ENCODE data around the gene PDE8A.
A peak's percentile ranks its signal among the peaks of the same experiment; 100 is the strongest.

The PDE8A gene

DNA sequence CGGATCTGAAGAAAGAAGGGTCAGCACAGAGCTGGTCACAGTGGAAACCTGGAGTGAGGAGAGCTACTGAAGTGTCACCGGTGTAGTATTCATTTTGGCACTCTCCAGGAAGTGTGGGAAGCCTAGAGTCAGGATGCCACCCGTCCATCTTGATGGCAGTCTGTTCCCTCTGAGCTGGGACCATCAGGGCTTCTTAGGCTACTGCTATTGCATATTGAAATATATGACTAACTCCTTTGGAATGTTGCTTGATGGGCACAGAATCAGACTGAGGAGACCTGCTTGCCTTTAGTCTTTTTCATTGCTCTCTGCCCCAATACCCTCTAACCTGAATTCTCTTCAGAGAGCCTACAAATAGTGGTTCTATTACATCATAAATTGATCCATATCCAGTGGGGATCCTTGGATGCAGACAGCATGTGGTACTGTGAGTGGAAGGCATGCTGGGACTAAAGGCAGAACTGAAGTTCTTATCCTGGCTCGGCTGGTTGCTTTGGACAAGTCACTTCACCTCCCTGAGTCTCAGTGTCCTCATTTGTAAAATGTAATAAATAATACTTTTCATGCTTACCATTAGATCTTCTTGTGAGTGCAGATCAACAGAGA lies 143.5 kb downstream of the PDE8A start:
- DNase-seq (ENCODE audit: low spot score), result no peak

DNA sequence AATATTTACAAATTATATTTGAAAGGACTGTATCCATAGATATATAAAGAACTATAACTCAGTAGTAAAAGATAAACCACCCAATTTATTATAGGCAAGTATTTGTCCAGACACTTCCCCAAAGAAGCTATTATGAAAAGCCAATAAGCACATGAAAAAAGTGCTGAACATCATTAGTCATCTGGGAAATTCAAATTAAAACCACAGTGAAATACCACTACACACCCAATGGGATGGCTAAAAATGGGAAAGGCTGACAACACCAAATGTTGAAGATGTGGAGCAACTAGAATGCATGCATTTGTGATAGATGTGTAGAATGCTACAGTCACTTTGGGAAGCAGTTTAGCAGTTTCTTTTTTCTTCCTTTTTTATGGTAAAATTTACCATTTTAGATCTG lies 147.0 kb downstream of the PDE8A start:
- no peak for DNase-seq (ENCODE audit: low spot score)

DNA sequence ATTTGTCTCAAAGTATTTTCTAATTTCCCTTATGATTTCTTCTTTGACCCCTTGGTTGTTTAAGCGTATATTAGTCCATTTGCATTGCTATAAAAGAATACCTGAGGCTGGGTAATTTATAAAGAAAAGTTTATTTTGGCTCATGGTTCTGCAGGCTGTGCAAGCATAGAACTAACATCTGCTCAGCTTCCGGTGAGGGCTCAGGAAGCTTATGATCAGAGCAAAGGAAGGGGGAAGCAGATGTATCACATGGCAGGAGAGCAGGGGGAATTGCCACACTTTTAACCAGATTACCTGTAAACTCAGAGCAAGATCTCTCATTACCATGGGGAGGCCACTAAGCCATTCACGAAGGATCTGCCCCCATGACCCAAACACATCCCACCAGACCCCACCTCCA lies 148.2 kb downstream of the PDE8A start:
- no peak for DNase-seq (ENCODE audit: low spot score)

DNA sequence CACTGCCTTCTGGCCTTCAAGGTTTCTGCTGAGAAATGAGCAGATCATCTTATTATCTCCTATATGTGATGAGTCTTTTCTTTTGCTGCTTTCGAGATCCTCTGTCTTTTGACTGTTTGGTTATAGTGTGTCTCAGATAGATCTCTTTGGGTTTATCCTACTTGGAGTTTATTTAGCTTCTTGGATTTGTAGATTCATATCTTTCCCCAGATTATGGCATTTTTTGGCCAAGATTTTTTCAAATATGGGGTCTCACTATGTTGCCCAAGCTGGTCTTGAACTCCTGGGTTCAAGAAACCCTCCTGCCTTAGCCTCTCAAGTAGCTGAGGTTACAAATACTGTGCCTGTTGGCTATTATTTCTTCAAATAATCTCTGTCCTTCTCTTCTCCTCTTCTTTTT lies 150.3 kb downstream of the PDE8A start:
- DNase-seq (ENCODE audit: low spot score), result no peak

DNA sequence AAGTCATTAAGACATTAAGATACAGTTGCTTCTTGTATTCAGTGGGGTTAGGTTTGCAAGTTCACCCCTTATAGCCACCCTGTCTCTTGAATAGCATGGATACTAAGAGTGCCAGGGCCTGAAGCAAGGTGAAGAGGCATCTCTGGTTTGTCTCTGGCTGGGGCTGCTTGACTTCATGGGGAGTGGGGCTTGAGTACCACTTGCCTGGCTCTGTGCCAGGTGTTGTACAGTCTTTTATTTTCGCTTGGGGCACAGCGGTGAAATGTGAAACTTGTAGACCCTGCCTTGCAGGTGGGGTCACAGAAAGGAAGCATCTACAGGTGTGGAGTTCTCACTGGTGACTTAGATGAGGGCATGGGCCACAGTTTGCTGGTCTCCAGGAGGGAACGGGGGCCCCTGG lies 152.1 kb downstream of the PDE8A start:
- no peak for DNase-seq (ENCODE audit: low spot score)

DNA sequence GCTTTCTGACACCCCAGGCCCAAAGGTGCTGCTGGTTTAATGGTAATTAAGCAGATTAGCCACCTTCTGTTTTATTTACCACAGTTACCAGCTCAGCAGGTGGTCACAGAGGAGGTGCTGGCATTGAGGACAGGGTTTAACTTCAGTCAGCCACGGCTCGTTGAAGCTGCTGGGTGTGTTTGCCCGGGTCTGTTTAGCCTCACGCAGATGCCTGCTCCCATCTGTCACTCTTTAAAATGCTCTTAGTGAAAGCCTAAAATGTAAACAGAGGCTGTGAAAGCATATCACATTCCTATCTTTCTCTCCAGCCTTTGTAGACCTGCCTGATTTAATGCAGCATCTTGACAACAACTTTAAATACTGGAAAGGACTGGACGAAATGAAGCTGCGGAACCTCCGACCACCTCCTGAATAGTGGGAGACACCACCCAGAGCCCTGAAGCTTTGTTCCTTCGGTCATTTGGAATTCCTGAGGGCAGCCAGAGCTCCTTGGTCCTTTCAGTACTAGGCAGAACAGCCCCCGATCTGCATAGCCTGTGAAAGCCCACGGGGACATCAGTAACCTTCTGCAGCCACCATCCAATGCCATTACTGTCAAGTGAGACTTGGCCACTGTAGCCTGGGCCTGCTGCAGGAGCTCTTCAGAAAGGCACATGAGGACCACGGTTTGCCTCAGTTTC lies 156.0 kb downstream of the PDE8A start:
- DNase-seq (ENCODE audit: low spot score), result no peak

DNA sequence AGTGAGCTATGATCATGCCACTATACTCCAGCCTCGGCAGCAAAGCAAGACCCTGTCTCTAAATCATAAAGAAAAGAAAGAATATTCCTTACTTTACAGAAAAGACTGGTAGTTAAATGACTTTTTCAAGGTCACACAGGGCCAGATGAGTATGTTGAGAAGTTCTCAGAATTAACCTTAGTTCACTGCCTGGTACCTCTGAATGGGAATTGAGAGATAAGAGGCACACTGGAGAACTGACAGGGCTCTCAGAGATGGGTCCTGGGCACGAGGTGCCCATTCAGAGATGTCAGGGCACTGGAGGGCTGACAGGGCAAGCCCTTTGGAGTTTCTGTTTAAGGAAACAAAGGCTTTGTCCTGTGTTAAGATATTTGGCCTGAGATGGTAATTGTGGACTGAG lies 157.7 kb downstream of the PDE8A start:
- DNase-seq (ENCODE audit: low spot score), result peak; percentile 57

DNA sequence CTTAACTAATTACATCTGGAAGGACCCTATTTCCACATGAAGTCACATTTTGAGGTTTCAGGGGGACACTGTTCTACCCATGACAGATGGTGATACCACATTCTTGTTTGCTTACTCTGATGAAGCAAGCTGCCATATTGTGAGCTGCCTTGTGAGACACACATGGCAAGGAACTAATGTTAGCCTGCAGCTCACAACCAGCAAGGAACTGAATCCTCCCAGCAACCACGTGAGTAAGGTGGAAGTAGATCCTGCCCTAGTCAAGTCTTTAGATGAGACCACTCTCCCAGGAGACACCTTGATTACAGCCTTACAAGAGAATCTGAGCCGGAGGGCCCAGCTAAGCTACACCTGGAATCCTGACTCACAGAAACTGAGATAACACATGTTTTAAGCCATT lies 160.1 kb downstream of the PDE8A start:
- no peak for DNase-seq (ENCODE audit: low spot score)

DNA sequence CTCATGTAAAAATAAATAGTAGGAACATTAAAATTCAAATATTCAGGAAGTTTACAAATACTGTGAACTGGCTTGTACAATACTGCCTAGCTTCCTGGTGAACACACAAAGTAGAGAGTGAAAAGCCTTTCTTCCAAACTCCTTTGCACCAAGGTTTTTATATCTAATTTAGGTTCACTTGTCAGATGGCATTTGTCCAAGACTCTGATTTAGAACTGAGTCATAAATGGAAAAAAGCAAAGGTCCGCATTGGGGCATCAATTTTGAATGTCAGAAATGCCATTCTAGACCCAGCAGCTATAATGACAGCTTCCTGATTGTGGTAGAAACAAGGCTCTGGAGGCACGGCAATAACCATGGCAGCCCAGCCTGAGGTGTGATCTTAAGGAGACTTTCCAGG lies 160.7 kb downstream of the PDE8A start:
- DNase-seq (ENCODE audit: low spot score), result peak; percentile 14

DNA sequence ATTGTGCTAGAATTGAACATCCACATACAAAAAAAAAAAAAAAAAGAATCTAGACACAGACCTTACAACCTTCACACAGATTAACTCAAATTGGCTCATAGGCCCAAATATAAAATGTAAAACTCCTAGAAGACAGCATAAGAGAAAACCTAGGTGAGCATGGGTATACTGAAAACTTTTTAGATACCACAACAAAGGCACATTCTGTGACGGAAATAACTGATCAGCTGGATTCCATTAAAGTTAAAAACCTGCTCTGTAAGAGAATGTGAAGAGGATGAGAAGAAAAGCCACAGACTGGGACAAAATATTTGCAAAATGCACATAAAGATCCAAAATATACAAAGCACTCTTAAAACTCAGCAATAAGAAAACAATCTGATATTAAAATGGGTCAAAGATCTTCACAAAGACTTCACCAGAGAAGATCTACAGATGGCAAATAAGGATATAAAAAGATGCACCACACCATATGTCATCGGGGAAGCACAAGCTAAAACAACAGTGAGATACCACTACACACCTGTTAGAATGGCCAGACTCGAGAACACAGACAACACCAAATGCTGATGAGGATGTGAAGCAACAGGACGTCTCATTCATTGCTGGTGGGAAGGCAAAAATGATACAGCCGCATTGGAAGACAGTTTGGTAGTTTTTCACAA lies 167.9 kb downstream of the PDE8A start:
- DNase-seq (ENCODE audit: low spot score), result no peak

DNA sequence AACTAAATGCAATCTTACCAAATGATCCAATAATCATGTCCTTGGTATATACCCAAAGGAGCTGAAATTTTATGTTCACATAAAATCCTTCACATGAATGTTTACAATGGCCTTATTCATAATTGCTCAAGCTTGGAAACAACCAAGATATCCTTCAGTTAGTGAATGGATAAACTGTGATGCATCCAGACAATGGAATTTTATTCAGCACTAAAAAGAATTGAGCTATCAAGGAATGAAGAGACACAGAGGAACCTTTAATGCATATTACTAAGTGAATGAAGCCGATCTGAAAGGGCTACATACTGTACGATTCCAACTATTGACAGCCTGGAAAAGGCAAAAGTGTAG lies 168.4 kb downstream of the PDE8A start:
- no peak for DNase-seq (ENCODE audit: low spot score)

DNA sequence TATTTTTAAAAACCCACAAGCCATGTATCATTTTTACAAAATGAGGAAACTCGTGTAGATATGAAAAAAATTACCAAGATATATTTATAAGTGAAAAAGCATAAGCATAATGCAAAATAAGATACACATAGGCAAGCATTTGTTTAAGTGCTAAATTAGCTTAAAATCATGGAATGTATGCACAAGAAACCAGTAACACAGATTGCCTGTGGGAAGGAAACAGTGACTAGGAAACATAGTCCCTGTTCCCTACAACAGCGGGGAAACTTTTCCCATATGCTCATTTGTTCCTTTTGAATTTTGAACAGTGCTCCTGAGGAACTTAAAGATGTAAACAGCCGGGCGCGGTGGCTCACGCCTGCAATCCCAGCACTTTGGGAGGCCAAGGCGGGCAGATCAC lies 169.5 kb downstream of the PDE8A start:
- no peak for DNase-seq (ENCODE audit: low spot score)

DNA sequence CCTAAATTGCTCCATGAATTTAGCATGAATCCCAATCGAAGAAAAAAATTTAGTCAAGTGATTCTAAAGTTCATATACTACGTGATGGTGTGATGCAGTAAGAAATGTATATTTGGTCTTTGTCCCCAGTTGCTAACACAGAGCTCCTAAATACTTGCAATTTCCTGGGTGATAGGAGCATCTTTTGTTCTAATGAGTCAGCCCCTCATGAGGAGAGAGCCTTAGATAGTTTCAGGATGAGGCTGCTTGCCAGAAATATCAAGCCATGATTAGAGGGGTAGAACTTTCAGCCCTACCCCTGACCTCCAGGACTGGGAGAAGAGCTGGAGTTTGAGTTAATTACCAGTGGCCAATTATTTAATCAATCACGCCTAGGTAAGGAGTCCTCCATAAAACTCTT lies 170.2 kb downstream of the PDE8A start:
- DNase-seq (ENCODE audit: low spot score), result no peak

DNA sequence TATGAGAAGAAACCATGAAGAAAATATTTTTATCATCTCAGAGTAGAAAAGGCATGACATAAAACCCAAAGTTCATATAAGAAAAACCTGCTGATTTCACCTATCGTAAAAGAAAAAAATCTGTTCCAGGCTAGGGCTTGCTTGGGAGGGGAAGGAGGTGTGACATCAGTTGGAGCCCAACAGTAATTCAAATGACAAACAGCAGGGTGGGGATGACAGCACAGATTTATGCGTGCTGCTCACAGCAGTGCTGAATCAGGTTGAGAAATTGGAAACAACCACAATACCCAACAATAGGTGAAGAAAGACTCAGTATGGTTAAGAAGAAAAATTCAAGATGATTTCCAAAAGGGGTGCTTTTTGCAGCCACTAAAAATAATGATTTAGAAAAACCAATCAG lies 172.4 kb downstream of the PDE8A start:
- DNase-seq (ENCODE audit: low spot score), result no peak

DNA sequence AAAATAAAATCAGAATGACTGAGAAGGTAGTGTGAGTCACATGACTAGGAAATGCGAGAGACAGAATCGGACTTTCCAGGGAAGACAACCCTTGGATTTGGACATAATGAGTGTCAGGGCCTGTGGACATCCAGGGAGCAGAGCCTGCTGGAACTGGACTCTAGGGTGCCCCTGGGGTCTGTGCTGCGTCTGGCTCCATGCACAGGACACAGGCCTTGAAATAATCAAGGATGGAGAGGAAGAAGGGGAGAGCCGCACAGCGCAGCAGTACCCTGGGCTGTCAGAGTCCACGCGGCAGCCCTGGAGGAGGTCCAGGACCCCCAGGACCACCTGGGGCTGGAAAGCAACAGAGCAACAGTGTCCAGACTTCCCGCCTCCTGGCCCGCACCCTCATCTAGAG lies 173.7 kb downstream of the PDE8A start:
- no peak for DNase-seq (ENCODE audit: low spot score)

DNA sequence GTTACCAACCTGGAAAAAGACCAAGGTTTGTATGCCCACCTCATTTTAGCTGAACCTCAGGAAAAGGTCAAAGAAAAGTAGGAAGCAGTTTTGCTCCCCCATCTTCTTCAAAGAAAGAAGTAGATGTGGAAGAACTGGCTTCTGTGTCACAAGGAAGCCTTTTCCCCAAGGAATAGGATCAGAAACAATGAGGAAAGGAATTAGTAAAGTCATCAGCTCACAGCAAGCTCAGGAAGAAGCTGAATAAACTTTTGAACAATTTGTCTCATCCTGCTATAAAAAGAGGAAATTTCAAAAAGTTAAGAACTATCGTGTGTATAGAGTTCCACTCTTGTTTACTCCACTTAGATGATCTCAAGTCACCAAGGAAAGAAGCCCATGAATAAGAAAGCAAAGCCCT lies 174.2 kb downstream of the PDE8A start:
- no peak for DNase-seq (ENCODE audit: low spot score)

DNA sequence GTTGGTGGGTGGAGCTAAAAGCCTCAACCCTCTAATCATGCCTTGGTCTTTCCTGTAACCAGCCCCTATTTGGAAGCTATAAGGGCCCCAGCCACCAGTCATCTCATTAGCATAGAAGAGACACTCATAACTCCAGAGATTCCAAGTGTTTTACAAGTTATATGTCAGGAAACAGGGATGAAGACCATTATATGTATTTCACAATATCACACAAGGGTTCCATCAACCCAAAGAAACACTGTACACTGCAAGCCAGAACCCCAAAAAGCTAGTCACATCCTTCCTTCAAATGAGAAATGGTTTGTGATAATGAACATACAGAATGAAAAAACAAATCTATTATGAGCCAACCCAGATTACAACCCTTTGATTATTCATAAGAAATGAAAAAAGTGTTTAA lies 175.7 kb downstream of the PDE8A start:
- DNase-seq (ENCODE audit: low spot score), result no peak

DNA sequence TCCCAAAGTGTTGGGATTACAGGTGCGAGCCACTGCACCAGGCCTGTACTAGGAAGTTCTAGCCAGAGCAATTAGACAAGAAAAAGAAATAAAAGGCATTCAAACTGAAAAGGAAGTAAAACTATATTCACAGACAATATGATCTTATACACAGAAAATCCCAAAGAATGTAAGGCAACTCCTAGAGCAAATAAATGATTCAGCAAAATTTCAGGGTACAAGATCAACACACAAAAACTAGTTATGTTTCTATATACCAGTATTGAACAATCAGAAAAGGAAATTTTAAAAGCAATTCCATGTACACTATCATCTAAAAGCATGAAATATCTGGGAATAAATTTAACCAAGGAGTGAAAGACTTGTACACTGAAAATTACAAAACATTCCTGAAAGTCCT lies 180.6 kb downstream of the PDE8A start:
- DNase-seq (ENCODE audit: low spot score), result no peak

DNA sequence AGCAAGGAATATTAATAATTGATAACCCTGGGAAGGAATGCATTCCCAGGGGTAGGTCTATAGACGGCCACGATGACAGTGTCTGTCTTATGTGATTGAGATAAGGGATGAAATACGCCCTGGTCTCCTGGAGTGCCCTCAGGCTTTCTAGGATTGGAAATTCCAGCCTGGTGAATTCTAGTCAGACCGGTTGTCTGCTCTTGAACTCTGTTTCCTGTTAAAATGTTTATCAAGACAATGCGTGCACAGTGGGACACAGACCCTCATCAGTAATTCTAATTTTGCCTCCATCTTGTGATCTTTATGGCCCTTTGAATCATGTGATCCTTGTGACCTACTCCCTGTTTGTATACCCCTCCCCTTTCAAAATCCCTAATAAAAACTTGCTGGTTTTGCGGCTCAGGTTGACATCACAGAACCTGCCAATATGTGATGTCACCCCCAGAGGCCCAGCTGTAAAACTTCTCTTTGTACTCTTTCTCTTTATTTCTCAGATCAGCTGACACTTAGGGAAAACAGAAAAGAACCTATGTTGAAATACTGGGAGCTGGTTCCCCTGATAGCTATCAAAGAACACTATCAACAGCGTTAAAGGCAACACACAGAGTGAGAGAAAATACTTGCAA lies 183.3 kb downstream of the PDE8A start:
- no peak for DNase-seq (ENCODE audit: low spot score)

DNA sequence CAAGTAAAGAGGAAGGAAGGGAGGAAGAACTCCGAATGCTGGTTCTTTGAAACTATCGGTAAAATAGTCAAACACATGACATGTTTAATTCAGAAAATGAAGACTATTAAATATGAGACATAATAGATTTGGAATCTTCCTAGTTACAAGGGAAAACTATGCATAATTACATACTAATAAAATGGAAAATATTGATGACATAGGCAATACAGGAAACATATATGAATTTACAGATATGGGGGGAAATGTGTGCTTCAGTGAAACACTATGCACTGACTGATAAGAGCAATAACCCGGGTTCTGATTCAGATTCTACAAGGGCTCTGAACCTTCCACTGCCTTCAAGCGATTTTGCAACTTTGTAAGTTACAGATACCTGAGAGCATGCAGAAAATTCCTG lies 185.9 kb downstream of the PDE8A start:
- no peak for DNase-seq (ENCODE audit: low spot score)

DNA sequence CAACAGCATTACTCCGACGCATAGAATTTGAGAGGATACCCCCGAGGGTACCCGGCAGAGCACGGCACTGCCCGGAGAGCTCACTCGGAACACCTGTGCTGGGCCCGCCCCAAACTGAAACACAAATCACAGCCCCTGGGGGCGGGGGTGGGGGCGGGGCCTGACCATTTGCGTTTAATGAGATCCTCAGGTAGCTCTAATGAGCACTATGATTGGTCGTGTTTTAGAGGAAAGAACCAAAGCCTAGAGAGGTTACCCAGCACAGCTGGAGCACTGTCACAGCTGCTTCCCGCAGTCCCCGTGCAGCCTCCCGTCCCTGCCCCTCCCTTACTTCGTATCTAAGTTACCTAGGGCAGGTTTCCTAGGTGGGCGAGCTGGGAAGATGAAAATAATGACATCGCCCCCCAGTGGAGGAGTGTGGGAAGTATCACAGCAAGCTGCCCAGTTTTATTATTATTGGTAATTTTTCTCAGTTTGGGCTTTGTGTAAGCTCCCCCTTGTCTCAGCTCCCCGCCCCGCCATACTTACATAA lies 187.1 kb downstream of the PDE8A start:
- DNase-seq (ENCODE audit: low spot score), result peak; percentile 15

DNA sequence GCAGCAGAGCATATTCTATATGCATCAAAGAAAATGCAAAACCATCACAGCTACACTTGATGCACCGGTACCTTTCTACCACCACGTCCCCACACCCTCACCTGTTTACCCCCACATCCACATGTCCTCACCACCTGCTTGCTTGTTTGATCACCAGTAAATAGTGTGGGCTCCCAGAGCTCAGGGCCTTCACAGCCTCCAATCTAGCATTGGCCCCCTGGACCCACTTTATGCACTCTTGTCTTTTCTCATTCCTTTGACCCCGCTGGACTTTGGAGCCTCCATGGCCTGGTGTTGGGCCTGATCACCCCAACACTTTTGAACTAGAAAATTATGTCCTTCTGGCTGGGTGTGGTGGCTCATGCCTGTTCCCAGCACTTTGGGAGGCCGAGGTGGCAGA lies 190.1 kb downstream of the PDE8A start:
- no peak for DNase-seq (ENCODE audit: low spot score)

DNA sequence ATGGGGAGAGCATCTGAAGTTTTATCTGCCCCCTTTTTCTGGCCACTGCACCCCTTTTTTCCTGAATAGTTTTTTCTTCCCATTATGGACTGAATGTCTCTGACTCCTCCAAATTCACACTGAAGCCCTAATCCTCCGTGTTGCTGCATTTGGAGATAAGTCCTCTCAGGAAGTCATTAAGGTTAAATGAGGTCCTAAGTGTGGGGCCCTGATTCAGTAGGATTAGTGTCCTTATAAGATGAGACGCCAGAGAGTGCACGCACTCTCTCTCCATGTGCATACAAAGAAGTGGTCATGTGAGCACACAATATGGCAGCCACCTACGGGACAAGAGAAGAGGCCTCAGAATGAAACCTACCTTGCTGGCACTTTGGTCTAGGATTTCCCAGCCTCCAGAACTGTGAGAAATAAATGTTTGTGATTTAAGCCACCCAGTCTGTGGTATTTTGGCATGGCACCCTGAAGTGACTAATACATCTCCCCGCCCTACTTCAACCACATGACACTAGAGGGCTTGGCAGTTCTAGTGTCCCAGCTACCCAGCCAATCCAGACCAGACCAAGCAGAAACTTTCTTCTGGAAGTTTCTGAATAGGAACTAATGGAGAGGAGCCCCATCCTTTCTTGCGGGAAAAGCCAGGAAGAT lies 191.3 kb downstream of the PDE8A start:
- no peak for DNase-seq (ENCODE audit: low spot score)

All from hematopoietic multipotent progenitor cell treated with erythropoietin and hydrocortisone succinate and interleukin-3 and kit ligand, for 15 days (in vitro differentiated cells).